HG02943 (cell line): Measurements from ENCODE around the gene HSPB7.
"Not testable (repeated sequence)": the region's sequence is repeated elsewhere in the genome, so short reads cannot be mapped to it uniquely, and the experiment has no call there.

ENCODE experiments used
- ATAC-seq: cut with Tn5 transposase; IDR thresholded peaks from one replicate; pipeline ENCODE4 v1.9.1; 2021; ENCODE audit warnings: mild to moderate bottlenecking, low read depth, moderate library complexity; ENCODE audit not compliant: unreplicated experiment

Gene HSPB7

GRCh38 chr1:15985611-15986297 is 32.1 kb downstream of the HSPB7 start:
- no peak for ATAC-seq

GRCh38 chr1:15983275-15983674 is 34.6 kb downstream of the HSPB7 start:
- ATAC-seq, result no peak

GRCh38 chr1:15981679-15982078 is 36.2 kb downstream of the HSPB7 start:
- ATAC-seq, result no peak

GRCh38 chr1:15977947-15978346 is 39.9 kb downstream of the HSPB7 start:
- ATAC-seq, result not testable (repeated sequence)

GRCh38 chr1:15975805-15976680 is 41.8 kb downstream of the HSPB7 start, which contains the start of gene ZBTB17:
Gene ZBTB17, minus strand, starts transcription at chr1:15976101. Its CDS starts 27,606 bp downstream, at chr1:15948495.
- no peak for ATAC-seq

GRCh38 chr1:15975358-15975804 is 42.5 kb downstream of the HSPB7 start:
- no peak for ATAC-seq

- ATAC-seq, result no peak
Measured at GRCh38 chr1:15974855-15975254, 43.0 kb downstream of the HSPB7 start.

GRCh38 chr1:15973772-15974171 is 44.1 kb downstream of the HSPB7 start:
- no peak for ATAC-seq

GRCh38 chr1:15972409-15972808 is 45.4 kb downstream of the HSPB7 start:
- ATAC-seq, result no peak

- no peak for ATAC-seq
Measured at GRCh38 chr1:15970911-15971310, 46.9 kb downstream of the HSPB7 start.

GRCh38 chr1:15969321-15969880 is 48.4 kb downstream of the HSPB7 start:
- no peak for ATAC-seq

- ATAC-seq, result no peak
Measured at GRCh38 chr1:15968172-15968571, 49.7 kb downstream of the HSPB7 start.

GRCh38 chr1:15966956-15967344 is 50.9 kb downstream of the HSPB7 start:
- no peak for ATAC-seq

- ATAC-seq, result peak; percentile 67
Measured at GRCh38 chr1:15966081-15966955, 51.5 kb downstream of the HSPB7 start.

- ATAC-seq, result no peak
Measured at GRCh38 chr1:15965228-15965767, 52.5 kb downstream of the HSPB7 start.
